Effector memory CD4-positive, alpha-beta T cell (primary cell): Measurements from ENCODE around the gene COL23A1.
A peak's percentile ranks its signal among the peaks of the same experiment; 100 is the strongest.

ENCODE experiments used
- DNase-seq, 3 donors: peaks; one replicate each; pipeline ENCODE4 v3.0.0-alpha.2; 2020
- H3K27ac ChIP-seq: 2 replicates; pipeline ENCODE4 v1.7.0; 2013; ENCODE audit warnings: mild to moderate bottlenecking, low read length, moderate library complexity; ENCODE audit not compliant: insufficient read depth, poor library complexity, severe bottlenecking
- H3K27me3 ChIP-seq: replicated peaks from 2 replicates; pipeline ENCODE4 v1.7.0; 2013; ENCODE audit warnings: mild to moderate bottlenecking, low read length; ENCODE audit not compliant: insufficient read depth, control insufficient read depth, poor library complexity, severe bottlenecking
- H3K36me3 ChIP-seq: 2 replicates; pipeline ENCODE4 v1.7.0; 2013; ENCODE audit warnings: mild to moderate bottlenecking, low read length, moderate library complexity; ENCODE audit not compliant: control insufficient read depth, insufficient read depth
- H3K4me1 ChIP-seq: 2 replicates; pipeline ENCODE4 v1.7.0; 2013; ENCODE audit warnings: low read length, mild to moderate bottlenecking; ENCODE audit not compliant: control insufficient read depth, insufficient read depth, poor library complexity, severe bottlenecking
- H3K4me3 ChIP-seq: 2 replicates; pipeline ENCODE4 v1.7.0; 2013; ENCODE audit warnings: low read length, low read depth, mild to moderate bottlenecking; ENCODE audit not compliant: insufficient read depth, poor library complexity, severe bottlenecking
- H3K9me3 ChIP-seq: 2 replicates; pipeline ENCODE4 v1.7.0; 2013; ENCODE audit warnings: mild to moderate bottlenecking, low read length, moderate library complexity; ENCODE audit not compliant: control insufficient read depth

The COL23A1 gene

DNA sequence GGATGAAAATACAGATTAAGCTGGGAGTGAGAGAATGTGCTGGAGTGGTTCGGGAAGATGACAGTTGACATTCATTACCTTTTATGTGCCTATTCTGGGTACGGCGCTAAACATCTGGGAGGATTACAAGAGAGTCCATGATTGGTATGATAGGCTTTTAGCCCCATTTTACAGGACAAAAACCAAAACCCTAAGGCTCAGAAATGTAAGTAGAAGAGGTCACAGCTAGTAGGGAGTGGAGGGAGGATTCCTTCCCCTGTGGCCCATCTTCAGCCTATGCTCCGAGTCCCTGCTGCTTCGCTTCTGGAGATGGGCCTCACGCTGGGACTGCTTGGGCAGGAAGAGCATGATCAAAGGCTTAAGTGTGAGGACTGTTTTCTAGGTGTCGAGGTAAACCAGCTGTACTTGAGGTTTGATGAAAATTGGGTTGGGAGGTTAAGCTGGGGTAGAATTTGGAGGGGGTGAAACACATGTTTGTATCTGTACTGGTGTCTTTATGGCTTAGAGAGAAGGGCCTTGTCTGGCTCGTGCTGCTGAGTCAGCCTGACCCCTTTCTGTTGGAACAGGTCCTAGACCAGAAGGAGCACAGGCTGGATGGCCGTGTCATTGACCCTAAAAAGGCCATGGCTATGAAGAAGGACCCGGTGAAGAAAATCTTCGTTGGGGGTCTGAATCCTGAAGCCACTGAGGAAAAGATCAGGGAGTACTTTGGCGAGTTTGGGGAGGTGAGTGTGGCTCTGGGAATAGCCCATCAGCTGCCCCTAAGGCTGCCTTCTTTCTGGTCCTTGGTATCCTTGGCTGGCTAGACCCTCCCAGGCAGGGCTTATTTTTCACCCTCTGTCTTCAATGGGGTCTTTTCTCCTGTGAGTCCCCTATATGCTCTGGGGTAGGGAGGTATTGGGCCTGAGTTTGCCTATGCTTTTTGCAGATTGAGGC, 383.8 kb downstream of the COL23A1 start:
- Histone ChIP-seq H3K4me3 (peak overlapping the region; percentile 76), H3K4me1 (peaks cover 19% of the 10 kb centered on the region), H3K9me3 (no peaks in the 10 kb centered on the region), H3K27ac (peak overlapping the region; percentile 80), H3K27me3 (no peaks in the 10 kb centered on the region), H3K36me3 (peaks cover 49% of the 10 kb centered on the region)
- DNase-seq = no peak

DNA sequence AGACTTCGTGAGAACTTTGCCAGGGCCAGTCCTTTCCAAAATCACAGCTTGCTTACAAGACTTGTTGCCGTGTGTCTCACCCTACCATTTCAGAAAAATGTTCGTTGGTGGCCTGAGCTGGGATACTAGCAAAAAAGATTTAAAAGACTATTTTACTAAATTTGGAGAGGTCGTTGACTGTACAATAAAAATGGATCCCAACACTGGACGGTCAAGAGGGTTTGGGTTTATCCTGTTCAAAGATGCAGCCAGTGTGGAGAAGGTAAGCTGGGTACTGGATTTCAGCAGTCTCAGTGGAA, 384.5 kb downstream of the COL23A1 start:
- H3K36me3 ChIP-seq = peaks cover 42% of the 10 kb centered on the region
- H3K4me3 ChIP-seq = peak overlapping the region; percentile 76
- no peaks in the 10 kb centered on the region for H3K9me3 ChIP-seq
- peaks cover 19% of the 10 kb centered on the region for H3K4me1 ChIP-seq
- no peaks in the 10 kb centered on the region for H3K27me3 ChIP-seq
- peak overlapping the region; percentile 80 for H3K27ac ChIP-seq
- no peak for DNase-seq

DNA sequence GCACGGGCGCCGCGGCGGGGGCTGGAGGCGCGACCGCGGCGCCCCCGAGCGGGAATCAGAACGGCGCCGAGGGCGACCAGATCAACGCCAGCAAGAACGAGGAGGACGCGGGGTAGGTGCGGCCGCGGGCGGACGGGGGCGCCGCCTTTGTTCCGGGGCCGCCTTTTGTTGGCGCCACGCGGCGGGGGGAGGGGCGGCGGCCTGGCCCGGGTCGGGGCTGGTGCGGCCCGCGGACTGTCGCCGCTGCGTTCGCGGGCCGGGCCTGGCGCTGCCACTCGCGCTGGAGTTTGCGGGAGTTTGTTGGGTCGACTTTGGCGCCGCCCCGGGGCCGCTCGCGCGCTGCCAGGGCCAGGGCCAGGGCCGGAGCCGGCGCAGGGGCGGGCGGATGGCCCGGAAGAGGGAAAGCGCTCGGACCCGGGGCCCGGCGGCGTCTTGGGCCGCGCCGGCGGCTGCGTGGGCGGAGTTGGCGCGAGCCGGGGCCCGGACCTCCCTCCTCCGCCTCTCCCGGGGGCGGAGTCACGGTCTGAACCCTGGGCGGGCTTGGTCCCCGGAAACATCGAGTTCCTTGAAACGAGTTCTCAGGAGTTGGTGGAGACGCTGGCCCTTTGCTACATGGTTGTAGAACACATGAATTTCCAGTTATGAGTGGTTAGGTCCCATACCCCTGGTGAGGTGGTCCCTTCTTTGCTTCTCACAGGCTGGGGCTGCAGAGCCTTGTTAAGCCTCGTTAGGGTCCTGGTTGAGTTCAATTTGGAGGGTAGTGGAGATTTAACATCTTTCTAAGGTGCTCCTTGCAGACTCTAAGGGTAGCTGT, 385.1 kb downstream of the COL23A1 start:
- Histone ChIP-seq H3K27ac (peak overlapping the region; percentile 80), H3K4me3 (peak overlapping the region; percentile 76), H3K27me3 (no peaks in the 10 kb centered on the region), H3K4me1 (peaks cover 19% of the 10 kb centered on the region), H3K9me3 (no peaks in the 10 kb centered on the region), H3K36me3 (peaks cover 36% of the 10 kb centered on the region)
- DNase-seq = peak; percentile 54 to 67 (median 56)

DNA sequence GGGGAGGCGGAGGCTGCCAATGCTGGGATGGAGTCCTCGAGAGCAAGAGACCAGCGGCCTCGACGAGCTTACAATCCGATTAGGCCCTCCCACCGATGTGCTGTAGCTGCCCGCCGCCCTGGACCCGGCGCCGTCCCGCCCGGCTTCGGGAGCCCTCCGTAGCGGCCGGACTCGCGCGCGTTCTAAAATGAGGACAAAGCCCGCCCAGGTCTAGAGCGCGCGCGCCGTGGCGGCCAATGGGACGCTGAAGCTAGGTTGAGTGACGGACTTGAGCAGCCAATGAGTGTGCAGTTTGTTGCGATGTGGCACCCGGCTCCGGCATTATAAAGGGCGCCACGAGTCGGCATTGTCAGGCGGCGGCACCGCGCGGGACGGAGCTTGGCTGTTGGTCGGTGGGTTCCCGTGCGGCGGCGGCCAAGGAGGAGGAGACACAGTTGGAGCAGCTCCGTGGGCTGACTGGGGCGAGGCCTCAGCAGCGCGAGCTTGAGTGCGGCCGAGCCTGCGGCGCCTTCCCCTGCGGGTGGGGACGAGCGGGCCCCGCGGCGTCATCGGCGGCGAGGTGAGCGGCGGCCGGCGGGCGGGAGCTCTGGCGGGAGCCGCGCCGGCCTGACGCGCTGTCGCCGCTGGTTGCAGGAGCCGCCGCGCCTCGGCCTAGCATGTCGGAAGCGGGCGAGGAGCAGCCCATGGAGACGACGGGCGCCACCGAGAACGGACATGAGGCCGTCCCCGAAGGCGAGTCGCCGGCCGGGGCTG, 385.8 kb downstream of the COL23A1 start, which contains the start of gene HNRNPAB:
HNRNPAB (plus strand) TSS at position 352 of the 753 bp plus-strand sequence; CDS start at position 657, 305 bp downstream.
- Histone ChIP-seq H3K4me1 (peaks cover 19% of the 10 kb centered on the region), H3K27ac (peak within 1 kb of the TSS; percentile 80), H3K4me3 (peak within 1 kb of the TSS; percentile 76), H3K36me3 (peaks cover 28% of the 10 kb centered on the region), H3K27me3 (no peaks in the 10 kb centered on the region), H3K9me3 (no peaks in the 10 kb centered on the region)
- DNase-seq = peak; percentile 92 to 97 (median 93)

DNA sequence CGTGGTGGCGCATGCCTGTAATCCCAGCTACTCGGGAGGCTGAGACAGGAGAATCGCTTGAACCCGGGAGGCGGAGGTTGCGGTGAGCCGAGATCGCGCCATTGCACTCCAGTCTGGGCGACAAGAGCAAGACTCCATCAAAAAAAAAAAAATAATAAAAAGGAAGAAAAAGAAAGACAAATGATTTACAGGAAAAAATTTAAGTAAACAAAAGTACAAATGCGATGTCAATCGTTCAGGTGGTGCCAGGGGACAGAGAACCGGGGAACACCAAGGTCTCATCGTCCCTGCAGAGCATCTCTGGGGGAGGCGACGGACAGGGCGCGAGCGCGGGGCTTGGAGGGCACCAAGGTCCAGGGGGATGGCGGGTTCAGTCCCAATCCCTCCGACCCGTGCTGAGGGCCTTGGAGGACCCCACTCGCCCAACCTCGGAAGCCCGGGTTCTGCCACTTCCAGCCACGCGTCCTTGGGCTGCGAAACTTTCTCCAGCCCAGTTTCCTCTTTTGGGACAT, 386.5 kb downstream of the COL23A1 start:
- Histone ChIP-seq H3K4me1 (peaks cover 19% of the 10 kb centered on the region), H3K4me3 (peak overlapping the region; percentile 76), H3K36me3 (peaks cover 22% of the 10 kb centered on the region), H3K9me3 (no peaks in the 10 kb centered on the region), H3K27me3 (no peaks in the 10 kb centered on the region), H3K27ac (peak overlapping the region; percentile 80)
- no peak for DNase-seq

GRCh38 chr5:178202541-178202940, 387.7 kb downstream of the COL23A1 start:
- peaks cover 10% of the 10 kb centered on the region for H3K36me3 ChIP-seq
- no peak for DNase-seq
- no peaks in the 10 kb centered on the region for H3K27me3 ChIP-seq
- H3K4me3 ChIP-seq = no peak overlapping the region
- peaks cover 19% of the 10 kb centered on the region for H3K4me1 ChIP-seq
- H3K9me3 ChIP-seq = no peaks in the 10 kb centered on the region
- no peak overlapping the region for H3K27ac ChIP-seq

- DNase-seq = no peak
- Histone ChIP-seq H3K9me3 (no peaks in the 10 kb centered on the region), H3K4me3 (no peak overlapping the region), H3K27me3 (no peaks in the 10 kb centered on the region), H3K27ac (no peak overlapping the region), H3K36me3 (peaks cover 4% of the 10 kb centered on the region), H3K4me1 (peaks cover 16% of the 10 kb centered on the region)
Observed at GRCh38 chr5:178201927-178202235, 388.3 kb downstream of the COL23A1 start.

DNA sequence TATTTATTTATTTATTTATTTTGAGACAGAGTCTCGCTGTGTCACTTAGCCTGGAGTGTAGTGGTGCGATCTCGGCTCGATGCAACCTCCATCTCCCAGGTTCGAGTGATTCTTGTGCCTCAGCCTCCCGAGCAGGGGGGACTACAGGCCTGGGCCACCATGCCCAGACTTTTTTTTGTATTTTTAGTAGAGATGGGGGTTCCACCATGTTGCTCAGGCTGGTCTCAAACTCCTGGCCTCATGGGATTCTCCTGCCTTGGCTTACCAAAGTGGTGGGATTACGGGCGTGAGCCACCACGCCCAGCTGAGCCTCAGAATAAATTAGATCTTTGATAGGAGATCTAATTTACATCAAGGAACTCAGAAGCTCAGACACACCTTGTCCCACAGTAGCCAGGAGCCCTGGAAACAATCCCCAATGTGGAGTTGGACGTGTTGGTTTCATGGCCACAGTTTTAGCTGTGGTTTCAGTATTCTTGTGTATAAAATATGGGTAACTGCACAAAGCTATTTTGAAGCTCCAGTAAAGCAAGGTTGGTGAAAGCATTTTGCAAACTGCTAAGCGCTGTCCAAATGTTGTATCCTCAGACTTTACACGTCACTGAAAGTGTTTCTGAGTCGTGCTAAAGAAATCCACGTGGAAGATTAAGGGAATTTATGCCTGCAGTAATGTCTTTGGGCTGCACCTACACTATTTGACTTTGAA, 388.8 kb downstream of the COL23A1 start:
- Histone ChIP-seq H3K27ac (no peak overlapping the region), H3K4me1 (peaks cover 11% of the 10 kb centered on the region), H3K36me3 (no peaks in the 10 kb centered on the region), H3K9me3 (no peaks in the 10 kb centered on the region), H3K27me3 (no peaks in the 10 kb centered on the region), H3K4me3 (no peak overlapping the region)
- DNase-seq = no peak
